ENCODE results near the gene PLCZ1.
"Not testable (repeated sequence)": the region's sequence is repeated elsewhere in the genome, so short reads cannot be mapped to it uniquely, and the experiment has no call there.

PLCZ1 gene

DNA sequence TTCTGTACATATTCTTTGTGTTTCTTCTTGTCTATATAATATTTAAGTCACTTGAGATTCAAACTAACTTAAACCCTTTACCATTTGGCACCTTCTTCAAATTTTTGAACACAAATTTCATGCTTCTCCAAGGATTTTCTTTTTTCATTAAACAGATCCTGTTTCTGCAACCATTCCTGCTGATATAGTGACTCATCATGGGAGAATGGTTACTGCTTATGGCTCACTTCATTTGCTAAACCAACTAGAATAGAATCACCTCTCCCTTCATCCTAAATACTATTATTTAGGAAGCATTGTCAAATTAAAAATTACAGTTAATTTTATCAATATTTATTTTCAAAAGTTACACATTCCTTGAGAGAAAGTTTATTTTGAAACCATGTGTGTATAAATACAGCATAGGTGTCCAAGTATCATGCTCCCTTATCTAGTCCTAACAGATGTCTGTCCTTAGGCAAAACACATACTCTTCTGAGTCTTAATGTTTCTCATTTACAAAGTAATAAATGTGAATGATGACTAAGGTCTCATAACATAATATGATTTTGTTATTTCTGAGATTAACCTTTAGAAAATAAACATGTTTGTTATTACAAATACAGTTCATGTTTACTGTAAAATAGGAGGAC lies 40.7 kb downstream of the PLCZ1 start:
- DNase-seq, result no peak

GRCh38 chr12:18693986-18694385 lies 43.8 kb downstream of the PLCZ1 start:
- DNase-seq, result not testable (repeated sequence)

- DNase-seq, result no peak
Measured at GRCh38 chr12:18690653-18691052, 47.2 kb downstream of the PLCZ1 start.

- no peak for DNase-seq
Measured at GRCh38 chr12:18689771-18690170, 48.0 kb downstream of the PLCZ1 start.

DNA sequence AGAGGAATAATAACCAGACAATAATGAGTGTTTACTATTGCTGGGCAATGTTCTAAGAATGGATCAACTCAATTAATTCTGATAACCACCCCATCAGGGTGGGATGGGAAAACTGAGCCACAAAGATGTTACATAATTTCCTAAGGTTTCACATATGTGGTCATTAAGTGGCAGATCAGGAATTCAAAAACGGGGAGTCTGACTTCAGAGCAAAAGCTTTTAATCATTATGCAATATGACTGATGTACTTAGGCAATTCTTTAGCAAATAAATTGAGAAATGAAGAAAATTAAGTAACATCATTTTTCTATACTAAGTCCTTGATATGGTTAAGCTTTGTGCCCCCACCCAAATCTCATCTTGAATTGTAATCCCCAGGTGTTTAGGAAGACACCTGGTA lies 53.4 kb downstream of the PLCZ1 start:
- DNase-seq, result no peak

GRCh38 chr12:18683327-18684013 lies 54.3 kb downstream of the PLCZ1 start:
- no peak for DNase-seq

DNA sequence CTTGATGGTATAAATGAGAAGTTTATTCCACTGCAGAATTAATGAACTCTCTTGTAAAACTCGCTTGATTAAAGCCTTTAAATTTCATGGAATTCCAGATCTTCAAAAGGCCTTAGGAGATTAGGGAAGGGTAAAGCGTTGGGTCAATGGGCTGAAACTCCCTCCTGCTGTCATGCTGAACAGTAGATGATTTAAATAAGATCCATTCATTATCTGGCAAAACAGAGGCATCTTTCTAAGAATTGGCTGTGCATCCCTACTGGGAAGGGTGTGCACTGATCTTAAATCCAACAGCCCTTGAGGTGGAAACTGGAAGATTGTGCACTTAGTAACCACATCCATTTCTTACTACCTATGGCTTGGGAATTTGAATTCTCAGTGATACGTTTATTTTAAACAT lies 56.0 kb downstream of the PLCZ1 start:
- DNase-seq, result no peak

- DNase-seq, result no peak
Measured at GRCh38 chr12:18676996-18677588, 60.7 kb downstream of the PLCZ1 start.

DNA sequence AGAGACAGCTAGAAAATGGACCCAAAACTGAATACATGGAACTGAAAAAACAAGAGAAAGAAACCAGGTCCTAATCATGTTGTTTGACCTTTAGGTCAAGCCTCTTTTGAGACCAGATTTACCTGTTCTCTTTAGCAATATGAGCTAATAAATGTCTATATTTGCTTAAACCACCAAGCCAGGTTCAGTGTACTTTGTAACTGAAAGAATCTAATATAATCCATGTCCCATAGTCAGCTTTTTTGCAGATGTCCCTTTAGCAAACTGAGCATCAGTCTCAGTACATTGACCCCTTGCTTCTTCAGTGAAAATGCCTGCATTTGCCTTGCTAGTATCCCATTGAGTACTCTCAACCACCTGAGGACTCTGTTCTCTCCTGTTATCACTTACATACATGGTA lies 61.7 kb downstream of the PLCZ1 start:
- DNase-seq, result no peak

- no peak for DNase-seq
Measured at GRCh38 chr12:18658829-18659228, 79.0 kb downstream of the PLCZ1 start.

GRCh38 chr12:18658179-18658578 lies 79.6 kb downstream of the PLCZ1 start:
- DNase-seq, result no peak

- DNase-seq, result no peak
Measured at GRCh38 chr12:18655351-18655750, 82.5 kb downstream of the PLCZ1 start.

- no peak for DNase-seq
Measured at GRCh38 chr12:18653465-18653864, 84.3 kb downstream of the PLCZ1 start.

- no peak for DNase-seq
Measured at GRCh38 chr12:18652596-18652995, 85.2 kb downstream of the PLCZ1 start.

DNA sequence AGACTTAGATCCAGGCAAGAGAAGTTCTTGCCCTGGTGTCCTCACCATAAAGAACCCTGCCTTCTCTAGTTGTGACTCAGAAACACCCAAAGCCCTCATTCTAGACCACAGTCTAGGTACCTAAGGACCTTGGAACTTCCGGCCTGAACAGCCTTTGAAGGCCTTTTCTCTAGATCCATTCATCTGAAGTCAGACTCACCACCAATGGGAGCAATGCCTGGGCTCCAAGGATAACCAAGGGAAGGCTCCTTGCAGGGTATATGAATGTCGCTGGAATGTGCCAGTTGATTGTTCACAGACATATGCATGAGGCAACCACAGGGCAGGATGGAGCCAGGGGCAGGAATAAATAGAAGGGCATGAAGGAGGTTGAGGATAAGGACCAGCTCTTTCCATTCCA lies 86.3 kb downstream of the PLCZ1 start:
- no peak for DNase-seq

GRCh38 chr12:18646286-18646890 lies 91.4 kb downstream of the PLCZ1 start:
- no peak for DNase-seq

- no peak for DNase-seq
Measured at GRCh38 chr12:18644564-18644963, 93.2 kb downstream of the PLCZ1 start.

- DNase-seq, result no peak
Measured at GRCh38 chr12:18643681-18644080, 94.1 kb downstream of the PLCZ1 start.

DNA sequence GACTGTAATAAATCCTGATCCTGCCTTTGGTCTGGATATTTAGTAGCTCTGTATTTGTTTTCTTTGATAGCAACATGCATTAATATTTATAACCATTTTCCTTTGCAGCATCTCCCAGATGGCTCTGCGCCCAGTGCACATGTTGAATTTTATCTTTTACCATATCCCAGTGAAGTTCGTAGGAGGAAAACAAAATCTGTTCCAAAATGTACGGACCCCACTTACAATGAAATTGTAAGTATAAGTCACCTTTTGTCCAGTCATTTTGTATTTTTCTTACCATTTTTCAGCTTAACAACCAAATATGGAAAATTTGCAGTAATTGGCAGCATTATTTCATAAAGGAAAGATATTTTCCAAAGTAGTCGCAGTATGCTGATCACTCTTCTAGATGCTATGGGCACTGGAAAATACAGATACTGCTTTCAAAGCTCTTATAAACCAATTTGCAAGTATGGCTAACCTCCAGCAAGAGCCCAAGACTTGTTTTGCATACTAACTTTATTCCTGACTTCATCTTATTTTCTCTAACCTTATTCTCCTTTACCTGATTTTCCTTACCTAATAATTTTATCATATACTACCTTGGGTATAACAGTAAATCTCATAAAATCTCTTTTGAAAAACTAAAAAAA lies 97.4 kb downstream of the PLCZ1 start:
- DNase-seq, result no peak

- DNase-seq, result no peak
Measured at GRCh38 chr12:18634382-18634781, 103.4 kb downstream of the PLCZ1 start.
